ENCODE measurements around the gene ARSJ. TPM values are rescaled to one million over a fixed set of nuclear protein-coding genes. Genes with fewer than 3 reads are reported as not detected.

Gene ARSJ
- total and polyA plus RNA-seq, 10 donors, result 0.07 to 1.6 (median 0.52) TPM

- H3K36me3 ChIP-seq, result no peaks in the 10 kb centered on the region
- intact Hi-C loops (cut with DNase I; ENCODE audit: low total_unique reads), result no loop called here
- peaks cover 0 to 45% (median 11%) of the 10 kb centered on the region in 7 donors for H3K27me3 ChIP-seq (replicated peaks in 1 of 7)
- TF ChIP-seq, protein P1, sequence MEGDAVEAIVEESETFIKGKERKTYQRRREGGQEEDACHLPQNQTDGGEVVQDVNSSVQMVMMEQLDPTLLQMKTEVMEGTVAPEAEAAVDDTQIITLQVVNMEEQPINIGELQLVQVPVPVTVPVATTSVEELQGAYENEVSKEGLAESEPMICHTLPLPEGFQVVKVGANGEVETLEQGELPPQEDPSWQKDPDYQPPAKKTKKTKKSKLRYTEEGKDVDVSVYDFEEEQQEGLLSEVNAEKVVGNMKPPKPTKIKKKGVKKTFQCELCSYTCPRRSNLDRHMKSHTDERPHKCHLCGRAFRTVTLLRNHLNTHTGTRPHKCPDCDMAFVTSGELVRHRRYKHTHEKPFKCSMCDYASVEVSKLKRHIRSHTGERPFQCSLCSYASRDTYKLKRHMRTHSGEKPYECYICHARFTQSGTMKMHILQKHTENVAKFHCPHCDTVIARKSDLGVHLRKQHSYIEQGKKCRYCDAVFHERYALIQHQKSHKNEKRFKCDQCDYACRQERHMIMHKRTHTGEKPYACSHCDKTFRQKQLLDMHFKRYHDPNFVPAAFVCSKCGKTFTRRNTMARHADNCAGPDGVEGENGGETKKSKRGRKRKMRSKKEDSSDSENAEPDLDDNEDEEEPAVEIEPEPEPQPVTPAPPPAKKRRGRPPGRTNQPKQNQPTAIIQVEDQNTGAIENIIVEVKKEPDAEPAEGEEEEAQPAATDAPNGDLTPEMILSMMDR (IDR thresholded peaks at IDR 0.05 in 8 of 11, conservative IDR thresholded peaks at IDR 0.05 in 3 of 11), result no peak
- TF ChIP-seq POLR2A (IDR thresholded peaks at IDR 0.05), result no peak
- TF ChIP-seq POLR2AphosphoS5 (IDR thresholded peaks at IDR 0.05), result no peak
- H3K27ac ChIP-seq, result peak overlapping the region in 1 of 8 donors; percentile 60
- H3K4me3 ChIP-seq, result peak overlapping the region; percentile 26 to 67 (median 42)
- H3K9me3 ChIP-seq, result peaks cover 0 to 15% (median 0%) of the 10 kb centered on the region in 8 donors
- H3K4me1 ChIP-seq, result peaks cover 0 to 30% (median 9%) of the 10 kb centered on the region in 6 donors
- 58 to 75% (median 67%) methylated on average over 18 of the region's 18 CpGs for WGBS, 5 donors
- peak; percentile 57 for DNase-seq
Observed at GRCh38 chr4:113978561-113979147, 793 bp downstream of the ARSJ start.

- DNase-seq, result no peak
- 70 to 90% (median 84%) methylated on average over 2 of the region's 2 CpGs for WGBS, 5 donors
- peak overlapping the region in 1 of 8 donors; percentile 41 for H3K4me3 ChIP-seq
- peaks cover 0 to 42% (median 11%) of the 10 kb centered on the region in 7 donors for H3K27me3 ChIP-seq (replicated peaks in 1 of 7)
- intact Hi-C loops (cut with DNase I; ENCODE audit: low total_unique reads), result no loop called here
- H3K36me3 ChIP-seq, result no peaks in the 10 kb centered on the region
- no peak for TF ChIP-seq POLR2AphosphoS5 (IDR thresholded peaks at IDR 0.05)
- no peak for TF ChIP-seq POLR2A (IDR thresholded peaks at IDR 0.05)
- TF ChIP-seq, protein P1 (IDR thresholded peaks at IDR 0.05 in 8 of 11, conservative IDR thresholded peaks at IDR 0.05 in 3 of 11), result no peak
- peaks cover 0 to 15% (median 0%) of the 10 kb centered on the region in 8 donors for H3K9me3 ChIP-seq
- H3K27ac ChIP-seq, result no peak overlapping the region
- H3K4me1 ChIP-seq, result peaks cover 0 to 30% (median 9%) of the 10 kb centered on the region in 6 donors
Observed at GRCh38 chr4:113978105-113978504, 1.3 kb downstream of the ARSJ start.

DNA sequence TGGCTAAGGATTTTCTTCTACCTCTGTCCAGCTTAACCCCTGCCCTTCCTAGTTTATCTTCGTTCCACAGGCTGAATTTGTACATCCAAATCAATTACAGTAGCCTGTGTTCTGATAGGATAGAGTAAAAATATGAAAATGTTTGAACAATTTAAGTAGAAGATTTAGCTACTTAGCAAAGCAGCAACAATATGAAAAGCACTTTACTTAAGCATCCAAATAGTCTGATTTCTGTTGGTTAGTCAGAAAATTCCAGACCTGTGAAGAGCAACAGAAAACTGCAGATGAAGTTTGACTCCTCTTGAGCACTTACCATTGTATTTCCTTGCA, 2.0 kb downstream of the ARSJ start:
- Histone ChIP-seq H3K4me1 (peaks cover 0 to 30% (median 9%) of the 10 kb centered on the region in 6 donors), H3K4me3 (no peak overlapping the region), H3K36me3 (no peaks in the 10 kb centered on the region), H3K9me3 (peaks cover 0 to 15% (median 0%) of the 10 kb centered on the region in 8 donors), H3K27ac (no peak overlapping the region), H3K27me3 (replicated peaks in 1 of 7) (peaks cover 0 to 42% (median 11%) of the 10 kb centered on the region in 7 donors)
- TF ChIP-seq POLR2A (IDR thresholded peaks at IDR 0.05) (no peak), POLR2AphosphoS5 (IDR thresholded peaks at IDR 0.05) (no peak)
- TF ChIP-seq, protein P1 (IDR thresholded peaks at IDR 0.05 in 8 of 11, conservative IDR thresholded peaks at IDR 0.05 in 3 of 11), result no peak
- no peak for DNase-seq
- intact Hi-C loops (cut with DNase I; ENCODE audit: low total_unique reads), result no loop called here
- WGBS, 5 donors, result 64 to 88% (median 71%) methylated on average over 1 of the region's 1 CpG

DNA sequence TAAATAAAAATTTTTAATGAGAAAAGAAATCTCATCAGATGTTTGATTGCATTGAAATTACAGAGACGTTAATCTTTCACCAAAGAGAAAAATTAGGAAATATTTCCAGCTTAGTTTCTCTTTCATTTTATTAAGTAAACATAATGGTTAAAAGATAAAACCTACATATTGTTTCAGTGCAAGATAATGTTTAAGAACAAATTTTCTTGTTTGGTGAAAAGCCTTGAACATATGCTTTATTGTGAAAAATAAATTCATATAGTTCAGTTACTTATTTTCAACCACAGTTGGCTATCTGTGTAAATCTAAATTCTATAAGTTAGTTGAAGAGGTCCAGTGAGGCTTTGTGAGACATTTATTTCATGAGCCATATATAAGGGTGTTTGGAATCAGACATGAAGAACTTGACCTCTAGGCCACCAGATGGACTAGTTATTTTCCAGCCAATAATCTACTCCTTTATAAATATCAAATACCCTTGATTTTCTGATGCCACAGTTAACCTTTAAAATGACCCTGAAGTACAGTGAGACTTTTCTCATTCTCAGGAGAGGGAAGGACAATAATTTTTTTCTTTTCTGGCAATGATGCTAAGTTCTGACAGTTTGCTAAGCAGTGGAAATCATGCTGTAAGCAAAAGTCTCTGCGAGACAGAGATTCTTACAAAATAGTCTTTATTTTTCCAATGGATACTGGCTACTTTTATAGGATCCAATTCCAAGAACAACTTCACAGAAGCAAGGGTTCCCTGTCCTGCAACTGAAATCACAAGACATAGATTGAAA, 2.5 kb downstream of the ARSJ start:
- intact Hi-C loops (cut with DNase I; ENCODE audit: low total_unique reads), result no loop called here
- H3K36me3 ChIP-seq, result no peaks in the 10 kb centered on the region
- DNase-seq, result no peak
- H3K27ac ChIP-seq, result no peak overlapping the region
- no peak overlapping the region for H3K4me3 ChIP-seq
- H3K27me3 ChIP-seq (replicated peaks in 1 of 7), result peaks cover 0 to 37% (median 11%) of the 10 kb centered on the region in 7 donors
- WGBS, 5 donors, result 65 to 77% (median 72%) methylated on average over 2 of the region's 2 CpGs
- TF ChIP-seq, protein P1 (IDR thresholded peaks at IDR 0.05 in 8 of 11, conservative IDR thresholded peaks at IDR 0.05 in 3 of 11), result no peak
- TF ChIP-seq POLR2A (IDR thresholded peaks at IDR 0.05), result no peak
- no peak for TF ChIP-seq POLR2AphosphoS5 (IDR thresholded peaks at IDR 0.05)
- peaks cover 0 to 15% (median 0%) of the 10 kb centered on the region in 8 donors for H3K9me3 ChIP-seq
- H3K4me1 ChIP-seq, result peaks cover 0 to 30% (median 9%) of the 10 kb centered on the region in 6 donors

Data from spleen (tissue), 11 donors.